ENCODE results near the gene SIGLEC11. TPM values are rescaled to one million over a fixed set of nuclear protein-coding genes. Genes with fewer than 3 reads are reported as not detected.

The SIGLEC11 gene
- total and polyA plus RNA-seq, 2 of the 13 experiments (the other 11 are each of a cell fraction or from before 2014, with no cell fraction given), result not detected

DNA sequence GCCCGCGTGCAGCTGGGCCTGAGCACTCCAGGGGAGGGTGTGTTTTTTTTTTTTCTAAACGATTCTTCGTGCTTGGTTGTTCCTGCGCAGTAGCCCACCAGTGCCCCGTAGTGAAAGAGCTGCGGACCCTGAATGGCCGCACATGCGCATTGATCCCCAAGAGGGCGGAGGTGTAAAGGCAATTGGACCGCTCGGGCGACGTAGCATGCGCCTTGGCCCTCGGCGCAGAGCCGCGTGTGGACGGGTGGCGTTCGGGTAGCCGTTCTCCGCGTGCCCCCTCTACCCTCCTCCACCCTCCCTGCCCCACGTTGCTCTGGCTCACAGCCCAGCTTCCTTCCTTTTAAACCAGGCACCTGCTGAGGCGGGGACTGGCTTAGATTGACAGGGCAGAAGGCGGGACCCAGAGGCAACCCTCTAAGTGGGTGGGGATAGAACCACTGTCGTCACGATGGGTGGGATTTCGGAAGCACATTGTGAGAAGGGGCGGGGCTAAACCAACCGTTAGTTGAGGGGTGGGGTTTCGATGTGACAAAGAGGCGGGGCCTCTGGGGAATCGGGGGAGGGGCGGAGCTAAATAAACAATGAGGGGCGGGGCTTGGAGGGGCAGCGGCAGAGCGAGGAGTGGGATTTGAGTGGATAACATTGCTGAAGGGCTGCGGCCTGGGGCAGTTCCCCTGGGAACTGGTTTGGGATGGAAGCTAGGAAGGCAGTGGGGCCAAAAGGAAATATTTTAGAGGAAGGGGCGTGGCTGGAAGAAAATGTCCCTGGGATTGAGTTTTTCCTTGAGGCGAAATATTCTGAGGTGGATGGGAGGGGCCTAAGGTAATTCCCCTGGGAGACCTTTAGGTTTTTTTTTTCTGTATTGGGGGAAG is 31.1 kb downstream of the SIGLEC11 start (continued):
- peak; percentile 66; the same call in 1 of the 2 replicates for TF ChIP-seq SAFB2 (CRISPR knock-in tag; IDR thresholded peaks at IDR 0.05; ENCODE audit: borderline replicate concordance, low read depth)
- TF ChIP-seq MTA3 (CRISPR knock-in tag; IDR thresholded peaks at IDR 0.05), result no peak
- TF ChIP-seq SNAI1 (CRISPR knock-in tag; IDR thresholded peaks at IDR 0.05; ENCODE audit: borderline replicate concordance), result no peak
- 0 out of 2 replicates have a peak, but pooled peaks have one; percentile 73 for TF ChIP-seq FOXO4 (CRISPR knock-in tag; conservative IDR thresholded peaks at IDR 0.05)
- TF ChIP-seq ZNF512B (CRISPR knock-in tag; IDR thresholded peaks at IDR 0.05; ENCODE audit: borderline replicate concordance), result no peak
- no peak; the same call in 1 of the 2 replicates for TF ChIP-seq SOX13 (IDR thresholded peaks at IDR 0.05)
- TF ChIP-seq SOX13 (CRISPR knock-in tag; conservative IDR thresholded peaks at IDR 0.05 in 1 of 2, IDR thresholded peaks at IDR 0.05 in 1 of 2), result no peak; a peak in 1 of 4 replicates
- TF ChIP-seq, protein P1, sequence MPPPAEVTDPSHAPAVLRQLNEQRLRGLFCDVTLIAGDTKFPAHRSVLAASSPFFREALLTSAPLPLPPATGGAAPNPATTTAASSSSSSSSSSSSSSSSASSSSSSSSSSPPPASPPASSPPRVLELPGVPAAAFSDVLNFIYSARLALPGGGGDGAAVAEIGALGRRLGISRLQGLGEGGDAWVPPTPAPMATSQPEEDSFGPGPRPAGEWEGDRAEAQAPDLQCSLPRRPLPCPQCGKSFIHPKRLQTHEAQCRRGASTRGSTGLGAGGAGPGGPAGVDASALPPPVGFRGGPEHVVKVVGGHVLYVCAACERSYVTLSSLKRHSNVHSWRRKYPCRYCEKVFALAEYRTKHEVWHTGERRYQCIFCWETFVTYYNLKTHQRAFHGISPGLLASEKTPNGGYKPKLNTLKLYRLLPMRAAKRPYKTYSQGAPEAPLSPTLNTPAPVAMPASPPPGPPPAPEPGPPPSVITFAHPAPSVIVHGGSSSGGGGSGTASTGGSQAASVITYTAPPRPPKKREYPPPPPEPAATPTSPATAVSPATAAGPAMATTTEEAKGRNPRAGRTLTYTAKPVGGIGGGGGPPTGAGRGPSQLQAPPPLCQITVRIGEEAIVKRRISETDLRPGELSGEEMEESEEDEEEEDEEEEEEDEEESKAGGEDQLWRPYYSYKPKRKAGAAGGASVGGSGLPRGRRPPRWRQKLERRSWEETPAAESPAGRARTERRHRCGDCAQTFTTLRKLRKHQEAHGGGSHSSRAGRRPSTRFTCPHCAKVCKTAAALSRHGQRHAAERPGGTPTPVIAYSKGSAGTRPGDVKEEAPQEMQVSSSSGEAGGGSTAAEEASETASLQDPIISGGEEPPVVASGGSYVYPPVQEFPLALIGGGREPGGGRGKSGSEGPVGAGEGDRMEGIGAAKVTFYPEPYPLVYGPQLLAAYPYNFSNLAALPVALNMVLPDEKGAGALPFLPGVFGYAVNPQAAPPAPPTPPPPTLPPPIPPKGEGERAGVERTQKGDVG (CRISPR knock-in tag; IDR thresholded peaks at IDR 0.05; ENCODE audit: borderline replicate concordance), result peak; percentile 87; the same call in 1 of the 2 replicates
- TF ChIP-seq KLF15 (CRISPR knock-in tag; IDR thresholded peaks at IDR 0.05; ENCODE audit: borderline replicate concordance), result 0 out of 2 replicates have a peak, but pooled peaks have one; percentile 63
- TF ChIP-seq IKZF5 (CRISPR knock-in tag; IDR thresholded peaks at IDR 0.05), result peak; percentile 67; the same call in 1 of the 2 replicates
- 0 out of 2 replicates have a peak, but pooled peaks have one; percentile 20 for TF ChIP-seq TOE1 (CRISPR knock-in tag; IDR thresholded peaks at IDR 0.05)
- no peak for TF ChIP-seq ZFP62 (CRISPR knock-in tag; IDR thresholded peaks at IDR 0.05)
- TF ChIP-seq, protein P2, sequence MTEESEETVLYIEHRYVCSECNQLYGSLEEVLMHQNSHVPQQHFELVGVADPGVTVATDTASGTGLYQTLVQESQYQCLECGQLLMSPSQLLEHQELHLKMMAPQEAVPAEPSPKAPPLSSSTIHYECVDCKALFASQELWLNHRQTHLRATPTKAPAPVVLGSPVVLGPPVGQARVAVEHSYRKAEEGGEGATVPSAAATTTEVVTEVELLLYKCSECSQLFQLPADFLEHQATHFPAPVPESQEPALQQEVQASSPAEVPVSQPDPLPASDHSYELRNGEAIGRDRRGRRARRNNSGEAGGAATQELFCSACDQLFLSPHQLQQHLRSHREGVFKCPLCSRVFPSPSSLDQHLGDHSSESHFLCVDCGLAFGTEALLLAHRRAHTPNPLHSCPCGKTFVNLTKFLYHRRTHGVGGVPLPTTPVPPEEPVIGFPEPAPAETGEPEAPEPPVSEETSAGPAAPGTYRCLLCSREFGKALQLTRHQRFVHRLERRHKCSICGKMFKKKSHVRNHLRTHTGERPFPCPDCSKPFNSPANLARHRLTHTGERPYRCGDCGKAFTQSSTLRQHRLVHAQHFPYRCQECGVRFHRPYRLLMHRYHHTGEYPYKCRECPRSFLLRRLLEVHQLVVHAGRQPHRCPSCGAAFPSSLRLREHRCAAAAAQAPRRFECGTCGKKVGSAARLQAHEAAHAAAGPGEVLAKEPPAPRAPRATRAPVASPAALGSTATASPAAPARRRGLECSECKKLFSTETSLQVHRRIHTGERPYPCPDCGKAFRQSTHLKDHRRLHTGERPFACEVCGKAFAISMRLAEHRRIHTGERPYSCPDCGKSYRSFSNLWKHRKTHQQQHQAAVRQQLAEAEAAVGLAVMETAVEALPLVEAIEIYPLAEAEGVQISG (CRISPR knock-in tag; IDR thresholded peaks at IDR 0.05), result peak; percentile 80
- TF ChIP-seq GABPA (IDR thresholded peaks at IDR 0.05; ENCODE audit: low read depth, low read length), result no peak
- peak; percentile 54 for TF ChIP-seq GABPA (CRISPR knock-in tag; IDR thresholded peaks at IDR 0.05; ENCODE audit: low read depth)
- peak; percentile 73 for TF ChIP-seq ZNF772 (CRISPR knock-in tag; IDR thresholded peaks at IDR 0.05)
